Rectal smooth muscle tissue (tissue), 1 donor: ENCODE results near the gene INHBC.
A peak's percentile ranks its signal among the peaks of the same experiment; 100 is the strongest.
"Not testable (repeated sequence)": the region's sequence is repeated elsewhere in the genome, so short reads cannot be mapped to it uniquely, and the experiment has no call there.

Experiments used
- H3K27ac ChIP-seq: one replicate; pipeline ENCODE4 v1.7.0; 2013; ENCODE audit warnings: low read depth, low read length, inconsistent platforms
- H3K27me3 ChIP-seq: one replicate; pipeline ENCODE4 v1.7.0; 2013; ENCODE audit warnings: low read length; ENCODE audit not compliant: control insufficient read depth, insufficient read depth
- H3K36me3 ChIP-seq: one replicate; pipeline ENCODE4 v1.7.0; 2013; ENCODE audit warnings: low read length; ENCODE audit not compliant: control insufficient read depth, insufficient read depth
- H3K4me1 ChIP-seq: one replicate; pipeline ENCODE4 v1.7.0; 2013; ENCODE audit warnings: low read length; ENCODE audit not compliant: control insufficient read depth, insufficient read depth
- H3K4me3 ChIP-seq: one replicate; pipeline ENCODE4 v1.7.0; 2013; ENCODE audit warnings: low read length
- H3K9ac ChIP-seq: one replicate; pipeline ENCODE4 v1.7.0; 2013; ENCODE audit warnings: low read length

INHBC gene

DNA sequence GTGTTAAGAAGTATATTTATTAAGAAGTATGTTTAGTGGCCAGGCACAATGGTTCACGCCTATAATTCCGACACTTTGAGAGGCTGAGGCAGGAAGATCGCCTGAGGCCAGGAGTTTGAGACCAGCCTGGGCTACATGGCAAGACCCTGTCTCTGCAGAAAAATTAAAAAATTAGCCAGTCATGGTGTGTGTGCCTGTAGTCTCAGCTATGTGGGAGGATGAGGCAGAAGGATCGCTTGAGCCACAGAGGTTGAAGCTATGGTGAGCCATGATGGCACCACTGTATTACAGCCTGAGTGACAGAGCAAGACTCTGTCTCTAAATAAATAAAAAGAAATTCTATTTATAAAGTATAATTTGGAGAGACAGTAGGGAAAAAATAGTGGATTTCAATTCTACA lies 24.1 kb upstream of the INHBC start:
- H3K36me3 ChIP-seq: no peaks in the 10 kb centered on the region
- H3K4me1 ChIP-seq: peaks cover 3% of the 10 kb centered on the region
- no peak overlapping the region for H3K27ac ChIP-seq
- no peaks in the 10 kb centered on the region for H3K27me3 ChIP-seq
- no peak overlapping the region for H3K4me3 ChIP-seq
- no peak overlapping the region for H3K9ac ChIP-seq

DNA sequence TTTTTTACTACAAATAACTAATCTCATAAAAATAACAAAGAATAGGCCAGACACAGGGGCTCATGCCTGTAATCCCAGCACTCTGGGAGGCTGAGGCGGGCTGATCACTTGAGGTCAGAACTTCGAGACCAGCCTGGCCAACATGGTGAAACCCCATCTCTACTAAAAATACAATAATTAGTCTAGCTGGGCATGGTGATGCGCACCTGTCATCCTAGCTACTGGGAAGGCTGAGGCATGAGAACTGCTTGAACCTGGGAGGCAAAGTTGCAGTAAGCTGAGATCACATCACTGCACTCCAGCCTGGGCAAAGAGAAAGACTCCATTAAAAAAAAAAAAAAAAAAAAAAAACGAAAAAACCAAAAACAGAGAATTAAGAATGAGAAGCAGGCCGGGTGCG lies 20.4 kb upstream of the INHBC start:
- not testable (repeated sequence) for H3K4me1 ChIP-seq, H3K4me3 ChIP-seq, H3K27ac ChIP-seq, H3K27me3 ChIP-seq, H3K36me3 ChIP-seq, H3K9ac ChIP-seq

DNA sequence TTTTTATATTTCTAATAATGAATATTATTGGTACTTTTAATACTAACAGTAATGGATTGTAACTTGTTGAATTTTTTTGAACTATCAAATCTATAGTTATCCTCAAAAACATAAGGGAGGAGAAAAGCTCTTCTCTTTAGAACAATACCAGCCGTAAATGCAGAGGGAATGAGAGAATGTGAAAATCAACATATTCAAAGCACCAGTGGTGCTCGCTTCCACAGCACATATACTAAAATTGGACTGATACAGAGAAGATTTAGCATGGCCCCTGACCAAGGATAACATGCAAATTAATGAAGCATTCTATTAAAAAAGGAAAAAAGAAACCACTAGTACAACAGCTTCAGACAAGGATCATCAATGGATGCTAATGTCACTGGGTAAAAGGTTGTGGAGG lies 19.5 kb upstream of the INHBC start:
- H3K36me3 ChIP-seq: no peaks in the 10 kb centered on the region
- H3K27ac ChIP-seq: no peak overlapping the region
- H3K9ac ChIP-seq: no peak overlapping the region
- no peaks in the 10 kb centered on the region for H3K27me3 ChIP-seq
- no peak overlapping the region for H3K4me3 ChIP-seq
- peaks cover 3% of the 10 kb centered on the region for H3K4me1 ChIP-seq

DNA sequence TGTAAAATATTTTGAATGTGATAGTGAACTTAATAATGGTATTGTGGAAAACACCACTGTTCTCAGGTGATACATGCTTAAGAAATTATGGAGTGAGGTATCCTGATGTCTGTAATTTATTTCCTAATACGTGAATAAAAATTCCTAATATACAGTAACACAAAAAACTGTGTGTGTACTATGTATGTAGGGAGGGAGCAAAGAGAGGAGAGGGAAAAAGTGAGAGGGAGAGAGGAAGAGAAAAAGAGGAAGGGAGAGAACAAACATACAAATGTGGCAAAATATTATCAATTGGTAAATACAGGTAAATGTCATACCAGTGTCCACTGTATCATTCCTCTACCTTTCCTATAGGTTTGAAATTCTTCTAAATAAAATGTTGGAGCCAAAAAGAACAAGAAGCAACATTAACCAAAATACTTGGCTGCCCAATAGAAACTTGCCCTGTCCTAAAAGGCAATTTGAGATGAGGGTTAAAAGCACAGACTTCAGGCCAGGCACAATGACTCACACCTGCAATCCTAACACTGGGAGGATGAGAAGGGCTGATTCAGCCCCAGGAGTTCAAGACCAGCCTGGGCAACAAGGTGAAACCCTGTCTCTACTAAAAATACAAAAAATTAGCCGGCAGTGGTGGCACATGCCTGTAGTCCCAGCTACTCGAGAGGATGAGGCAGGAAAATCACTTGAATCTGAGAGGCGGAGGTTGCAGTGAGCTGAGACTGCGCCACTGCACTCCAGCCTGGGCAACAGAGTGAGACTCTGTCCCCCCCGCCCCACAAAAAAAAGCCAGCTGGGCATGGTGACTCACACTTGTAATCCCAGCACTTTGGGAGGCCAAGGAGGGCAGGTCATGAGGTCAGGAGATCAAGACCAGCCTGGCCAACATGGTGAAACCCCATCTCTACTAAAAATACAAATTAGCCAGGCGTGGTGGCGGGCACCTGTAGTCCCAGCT lies 18.3 kb upstream of the INHBC start:
- Histone ChIP-seq H3K4me1 (peaks cover 3% of the 10 kb centered on the region), H3K27me3 (no peaks in the 10 kb centered on the region), H3K27ac (no peak overlapping the region), H3K36me3 (no peaks in the 10 kb centered on the region), H3K9ac (no peak overlapping the region), H3K4me3 (no peak overlapping the region)

DNA sequence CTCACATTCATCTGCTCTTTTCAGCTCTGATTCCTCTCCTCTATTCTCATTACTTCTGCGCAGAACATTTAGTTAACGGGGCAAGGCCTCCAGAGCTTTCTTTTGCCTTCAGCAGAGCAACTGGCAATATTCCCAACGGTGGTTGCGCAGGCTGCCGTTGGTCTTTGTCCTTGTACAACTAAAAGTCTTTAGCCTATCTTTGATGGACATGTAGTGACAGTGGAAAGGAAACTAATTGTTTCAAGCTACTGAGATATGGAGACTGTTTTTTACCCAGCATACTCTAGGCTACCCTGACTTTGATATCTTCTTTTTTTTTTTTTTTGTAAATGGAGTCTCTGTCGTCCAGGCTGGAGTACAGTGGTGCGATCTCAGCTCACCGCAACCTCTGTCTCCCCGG lies 16.3 kb upstream of the INHBC start:
- H3K9ac ChIP-seq: no peak overlapping the region
- peaks cover 3% of the 10 kb centered on the region for H3K4me1 ChIP-seq
- no peak overlapping the region for H3K4me3 ChIP-seq
- no peaks in the 10 kb centered on the region for H3K27me3 ChIP-seq
- H3K36me3 ChIP-seq: no peaks in the 10 kb centered on the region
- no peak overlapping the region for H3K27ac ChIP-seq

DNA sequence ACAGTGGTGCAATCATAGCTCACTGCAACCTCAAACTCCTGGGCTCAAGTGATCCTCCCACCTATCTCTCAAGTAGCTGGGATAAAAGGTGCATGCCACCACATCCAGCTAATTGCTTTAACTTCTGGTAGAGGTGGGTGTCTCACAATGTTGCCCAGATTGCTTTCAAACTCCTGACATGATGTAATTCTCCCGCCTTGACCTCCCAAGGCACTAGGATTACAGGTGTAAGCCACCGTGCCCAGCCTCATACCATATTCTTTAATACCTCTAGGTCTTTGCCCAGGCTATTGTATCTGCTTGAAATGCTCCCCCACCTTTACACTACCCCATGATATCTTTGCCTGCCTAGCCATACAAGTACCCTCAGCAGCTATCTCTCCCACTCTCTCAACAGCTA lies 15.1 kb upstream of the INHBC start:
- Histone ChIP-seq H3K27ac (no peak overlapping the region), H3K27me3 (no peaks in the 10 kb centered on the region), H3K36me3 (no peaks in the 10 kb centered on the region), H3K4me1 (peaks cover 3% of the 10 kb centered on the region), H3K4me3 (no peak overlapping the region), H3K9ac (no peak overlapping the region)

DNA sequence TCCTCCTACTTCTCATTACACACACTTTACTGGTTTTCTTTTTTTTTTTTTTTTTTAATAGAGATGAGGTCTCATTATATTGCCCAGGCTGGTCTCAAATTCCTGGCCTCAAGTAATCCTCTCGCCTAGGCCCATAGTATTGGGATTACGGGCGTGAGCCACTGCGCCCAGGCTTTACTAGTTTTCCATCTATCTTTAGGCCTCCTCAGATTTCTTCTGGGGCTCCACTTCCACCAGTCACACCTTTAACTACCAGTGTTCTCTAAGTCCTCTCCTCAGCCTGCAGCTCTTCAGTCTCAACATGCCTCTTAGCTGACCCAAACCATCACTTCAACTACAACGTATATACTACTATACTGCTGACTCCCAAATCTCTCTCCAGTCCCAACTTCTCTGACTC lies 14.1 kb upstream of the INHBC start:
- Histone ChIP-seq H3K27me3 (no peaks in the 10 kb centered on the region), H3K36me3 (no peaks in the 10 kb centered on the region), H3K4me1 (no peaks in the 10 kb centered on the region), H3K4me3 (no peak overlapping the region), H3K27ac (no peak overlapping the region), H3K9ac (no peak overlapping the region)

DNA sequence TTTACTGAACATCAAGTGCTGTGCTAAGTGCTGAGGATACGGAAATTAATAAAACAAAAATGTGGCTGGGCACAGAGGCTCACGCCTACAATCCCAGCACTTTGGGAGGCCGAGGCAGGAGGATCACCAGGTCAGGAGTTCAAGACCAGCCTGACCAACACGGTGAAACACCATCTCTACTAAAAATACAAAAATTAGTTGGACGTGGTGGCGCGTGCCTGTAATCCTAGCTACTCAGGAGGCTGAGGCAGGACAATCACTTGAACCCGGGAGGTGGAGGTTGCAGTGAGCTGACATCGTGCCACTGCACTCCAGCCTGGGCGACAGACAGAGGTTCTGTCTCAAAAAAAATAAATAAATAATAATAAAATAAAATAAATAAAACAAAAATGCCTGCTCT lies 7.6 kb upstream of the INHBC start:
- not testable (repeated sequence) for H3K4me1 ChIP-seq, H3K9ac ChIP-seq, H3K4me3 ChIP-seq, H3K27ac ChIP-seq, H3K27me3 ChIP-seq, H3K36me3 ChIP-seq

DNA sequence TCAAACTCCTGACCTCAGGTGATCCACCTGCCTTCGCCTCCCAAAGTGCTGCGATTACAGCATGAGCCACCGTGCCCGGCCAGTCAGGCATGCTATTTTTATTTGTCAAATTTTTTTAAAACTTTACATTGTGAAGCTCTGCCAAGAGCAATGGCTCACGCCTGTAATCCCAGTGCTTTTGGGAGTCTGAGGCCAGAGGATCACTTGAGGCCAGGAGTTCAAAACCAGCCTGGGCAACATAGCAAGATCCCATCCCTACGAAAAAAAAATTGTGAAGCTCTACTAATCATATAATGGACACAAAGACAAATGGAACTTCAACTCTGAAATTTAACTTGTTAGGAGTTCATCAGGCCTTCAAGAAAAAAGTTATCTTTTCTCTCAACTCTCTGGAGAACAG lies 5.6 kb upstream of the INHBC start:
- no peak overlapping the region for H3K27ac ChIP-seq
- no peaks in the 10 kb centered on the region for H3K36me3 ChIP-seq
- H3K9ac ChIP-seq: no peak overlapping the region
- H3K27me3 ChIP-seq: no peaks in the 10 kb centered on the region
- H3K4me3 ChIP-seq: no peak overlapping the region
- peaks cover 2% of the 10 kb centered on the region for H3K4me1 ChIP-seq

DNA sequence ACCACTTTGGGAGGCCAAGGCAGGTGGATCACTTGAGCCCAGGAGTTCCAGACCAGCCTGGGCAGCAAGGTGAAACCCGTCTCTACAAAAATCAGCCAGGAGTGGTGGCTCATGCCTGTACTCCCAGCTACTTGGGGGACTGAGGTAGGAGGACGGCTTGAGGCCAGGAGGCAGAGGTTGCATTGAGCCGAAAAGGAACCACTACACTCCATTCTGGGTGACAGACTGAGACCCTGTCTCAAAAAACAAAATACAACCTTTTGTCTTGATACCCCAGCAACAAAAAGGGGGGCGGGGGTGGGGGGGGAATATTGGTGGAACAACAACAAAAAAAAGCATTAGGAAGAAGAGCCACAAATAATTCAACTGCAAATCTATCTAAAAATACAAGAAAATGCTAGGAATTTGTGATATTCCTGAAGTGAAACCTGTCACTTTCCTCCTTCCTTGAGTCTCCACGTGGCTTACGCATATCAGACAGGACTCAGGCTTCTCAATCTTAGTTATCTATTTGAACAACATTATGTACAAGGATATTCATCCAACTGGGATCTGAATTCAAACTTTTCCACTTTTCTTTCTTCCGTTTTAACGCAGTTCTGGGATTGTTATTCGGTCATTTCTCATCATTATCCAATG lies 5.0 kb upstream of the INHBC start:
- no peaks in the 10 kb centered on the region for H3K36me3 ChIP-seq
- peak overlapping the region; percentile 78 for H3K4me3 ChIP-seq
- peak overlapping the region; percentile 86 for H3K27ac ChIP-seq
- no peaks in the 10 kb centered on the region for H3K27me3 ChIP-seq
- peaks cover 2% of the 10 kb centered on the region for H3K4me1 ChIP-seq
- H3K9ac ChIP-seq: peak overlapping the region; percentile 62

DNA sequence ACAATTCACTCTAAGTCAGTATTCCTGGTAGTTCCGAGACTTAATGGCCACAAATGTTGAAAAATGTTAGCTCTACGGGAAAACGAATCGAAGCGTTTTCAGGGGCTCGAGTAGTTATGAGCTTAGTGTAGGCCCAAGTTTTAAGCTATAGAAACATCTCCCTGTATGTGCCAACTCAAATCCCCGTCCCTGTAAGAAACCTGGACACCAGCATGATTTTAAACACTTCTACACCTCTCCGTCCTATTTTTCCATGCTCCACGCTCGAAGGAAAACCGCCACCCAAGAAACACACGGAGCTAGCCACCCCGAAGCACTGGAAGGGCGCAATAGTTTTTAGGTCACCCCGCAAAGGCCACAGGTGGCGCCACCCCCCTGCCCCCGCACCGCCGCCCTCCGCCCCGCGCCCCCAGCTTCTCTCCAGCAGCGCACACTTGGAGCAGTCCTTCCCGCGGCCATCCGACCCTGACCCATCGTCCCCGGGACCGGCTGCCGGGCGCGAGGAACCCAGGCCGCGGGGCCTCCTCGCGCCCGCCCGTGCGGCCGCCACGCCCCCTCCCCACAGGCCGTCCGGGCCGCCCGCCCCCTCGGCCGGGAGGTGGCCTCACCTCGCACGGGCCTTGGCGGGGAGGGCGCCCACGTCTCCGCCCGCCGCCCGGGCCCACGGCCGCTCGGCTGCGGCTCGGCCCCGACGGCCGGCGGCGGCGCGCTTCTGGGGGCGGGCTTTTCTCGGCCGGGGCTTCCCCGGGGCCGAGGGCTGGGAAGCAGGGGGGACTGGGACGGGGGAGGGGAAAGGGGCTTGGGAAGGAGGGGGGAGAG lies 4.3 kb upstream of the INHBC start:
- peak overlapping the region; percentile 62 for H3K9ac ChIP-seq

DNA sequence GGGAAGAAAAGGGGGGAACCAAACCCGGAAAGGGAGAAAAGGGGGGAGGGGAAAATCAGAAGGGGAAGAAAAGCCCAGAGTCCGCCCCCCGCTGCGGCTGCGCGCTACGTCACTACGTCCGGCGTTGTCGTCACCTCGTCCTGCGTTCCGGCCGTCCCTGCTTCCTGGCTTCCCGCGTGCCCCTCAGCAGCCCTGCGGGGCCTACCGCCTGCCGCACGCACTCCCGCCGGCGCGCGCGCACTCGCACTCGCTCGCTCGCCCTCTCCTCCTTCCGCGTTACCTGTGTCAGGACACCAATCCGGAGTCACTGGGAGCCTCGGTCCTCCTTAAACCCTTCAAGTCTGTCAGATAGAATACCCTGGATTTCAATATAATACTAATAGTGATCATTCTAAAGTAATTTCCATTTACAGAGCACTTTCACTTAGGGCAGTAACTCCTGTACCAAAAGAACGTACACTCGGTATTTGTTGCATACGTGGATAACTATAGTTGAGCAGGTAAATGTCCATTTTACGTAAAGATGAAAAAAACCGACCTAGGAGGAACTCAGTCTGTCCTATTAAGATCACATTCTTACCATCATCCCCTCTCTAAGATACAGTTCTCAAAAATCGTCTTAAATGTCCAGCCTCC lies 3.5 kb upstream of the INHBC start, which contains the start of gene R3HDM2:
Gene R3HDM2, minus strand, starts transcription at position 113 of the 636 bp plus-strand sequence. CDS start 120,615 bp downstream, outside the sequence.
- peak within 1 kb of the TSS; percentile 62 for H3K9ac ChIP-seq
- H3K4me3 ChIP-seq: peak within 1 kb of the TSS; percentile 78
- peaks cover 2% of the 10 kb centered on the region for H3K4me1 ChIP-seq
- H3K27ac ChIP-seq: peak within 1 kb of the TSS; percentile 86
- no peaks in the 10 kb centered on the region for H3K27me3 ChIP-seq
- no peaks in the 10 kb centered on the region for H3K36me3 ChIP-seq

More for the DNA sequence above, 4.3 kb upstream of the INHBC start:
- Histone ChIP-seq H3K27me3 (no peaks in the 10 kb centered on the region), H3K4me3 (peak overlapping the region; percentile 78), H3K36me3 (no peaks in the 10 kb centered on the region), H3K27ac (peak overlapping the region; percentile 86), H3K4me1 (peaks cover 2% of the 10 kb centered on the region)
